T-helper 22 cell (primary cell): Measurements from ENCODE around the gene UBASH3A.

Source experiments
- DNase-seq: peaks from one replicate; pipeline ENCODE4 v3.0.0-alpha.2; 2020; ENCODE audit warnings: low read depth

UBASH3A gene

DNA sequence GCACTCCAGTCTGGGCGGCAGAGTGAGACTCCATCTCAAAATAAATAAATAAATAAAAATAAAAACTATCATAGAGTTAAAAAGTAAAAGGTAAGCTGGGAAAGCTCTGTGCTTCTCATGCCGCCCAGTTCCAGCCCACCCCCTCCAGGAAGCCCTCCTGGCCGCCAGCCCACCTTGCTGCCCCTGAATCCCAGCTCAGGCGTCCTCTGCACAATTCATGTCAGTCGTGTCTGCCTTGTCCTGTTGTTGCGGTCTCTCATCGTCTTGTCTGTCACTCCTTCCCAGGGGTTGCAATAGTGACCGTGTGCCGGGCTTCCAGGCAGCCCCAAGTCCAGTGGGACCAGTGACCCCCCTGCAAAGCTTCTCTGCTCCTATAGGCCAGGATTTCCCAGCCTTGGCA lies 48.2 kb downstream of the UBASH3A start:
- DNase-seq, result no peak

DNA sequence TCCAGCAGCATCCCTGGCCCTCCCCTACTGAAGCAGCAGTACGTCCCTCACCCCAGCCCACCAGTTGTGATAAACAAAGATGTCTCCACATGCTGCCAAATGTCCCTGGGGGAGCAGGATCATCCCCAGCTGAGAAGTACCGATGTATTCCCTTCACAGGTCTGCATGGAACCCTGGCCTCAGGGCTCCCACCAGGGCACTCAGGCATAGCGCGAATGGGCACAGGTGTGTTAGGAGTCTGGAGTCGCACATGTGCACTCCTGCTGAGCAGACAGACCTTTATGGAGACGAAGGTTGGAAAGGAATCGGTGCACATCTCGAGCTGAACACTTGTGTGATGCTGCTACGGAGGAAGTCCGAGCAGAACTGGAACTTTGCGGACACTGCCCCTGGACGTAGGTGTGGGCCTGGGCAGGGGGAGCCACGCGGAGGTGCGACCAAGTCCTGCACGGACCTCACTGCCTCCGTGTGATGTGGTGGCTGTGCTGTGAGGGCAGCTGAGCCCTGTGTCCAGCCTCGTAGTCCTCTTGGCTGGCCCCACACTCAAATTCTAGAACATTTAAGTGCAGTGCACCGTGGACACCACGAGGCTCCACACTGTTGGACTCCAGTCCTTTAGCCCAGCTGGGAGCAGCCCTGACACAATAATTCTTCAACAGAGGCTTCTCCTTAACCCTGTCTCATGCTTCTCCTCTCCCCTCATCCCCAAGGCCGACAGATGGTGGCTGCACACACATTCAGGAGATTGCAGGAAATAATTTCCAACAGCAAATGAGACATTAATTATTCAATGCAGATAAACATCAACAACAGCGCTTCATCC lies 48.9 kb downstream of the UBASH3A start:
- no peak for DNase-seq

DNA sequence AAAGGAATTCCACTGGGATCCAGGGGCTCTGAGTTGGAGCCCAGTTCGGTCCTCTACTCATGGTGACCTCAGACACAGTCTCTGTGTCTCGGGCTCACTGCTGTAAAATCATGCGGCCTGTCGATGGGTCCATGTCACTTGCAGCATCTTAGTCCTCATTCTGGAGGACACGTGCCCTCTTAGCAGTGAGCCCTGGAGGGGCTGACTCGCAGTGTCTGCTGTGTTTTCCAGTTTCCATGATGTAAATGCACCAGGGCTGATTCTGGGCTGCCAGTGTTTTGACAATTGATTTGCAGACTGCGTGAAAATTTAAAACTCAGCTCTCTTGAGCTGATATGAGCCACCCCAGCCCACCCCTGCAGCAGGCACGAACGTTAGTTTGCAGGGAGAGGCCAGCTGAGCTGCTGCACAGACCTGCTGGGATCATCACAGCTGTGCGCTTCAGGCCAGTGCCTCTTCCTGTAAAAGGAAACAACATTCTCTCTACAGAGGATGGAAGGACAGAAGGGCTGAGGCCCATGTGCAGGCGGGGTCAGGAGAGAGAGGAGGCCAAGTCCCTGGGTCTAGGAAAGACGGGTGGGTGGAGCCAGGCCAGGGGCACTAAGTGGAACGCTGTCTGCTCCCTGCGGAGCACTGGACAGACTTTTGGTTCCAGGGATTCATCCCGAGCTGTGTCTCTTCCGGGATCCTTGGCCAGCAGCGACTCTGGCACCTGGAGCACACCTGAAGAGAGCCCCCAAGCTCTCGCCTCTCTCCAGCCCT lies 49.7 kb downstream of the UBASH3A start:
- DNase-seq, result no peak

- DNase-seq, result no peak
Measured at GRCh38 chr21:42453986-42454570, 50.4 kb downstream of the UBASH3A start.

GRCh38 chr21:42454786-42455185 lies 51.1 kb downstream of the UBASH3A start:
- no peak for DNase-seq

DNA sequence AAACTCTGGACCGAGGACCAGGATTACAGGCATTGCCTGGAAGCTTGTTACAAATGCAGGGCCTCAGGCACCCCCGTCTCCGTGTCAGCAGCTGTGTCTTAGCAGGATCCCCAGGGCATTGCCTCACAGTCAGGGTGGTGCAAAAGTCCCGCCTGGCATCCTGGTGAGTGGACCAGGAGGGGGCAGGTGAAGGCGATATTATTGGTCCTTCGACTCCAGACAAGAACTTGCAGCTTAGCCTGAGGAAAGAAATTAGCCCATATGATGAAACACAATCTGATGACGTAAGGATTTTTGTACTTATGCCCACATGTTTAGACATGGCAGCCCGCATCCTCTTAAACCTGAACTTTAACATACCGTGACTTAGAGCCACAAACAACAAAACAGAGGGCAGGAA lies 51.5 kb downstream of the UBASH3A start:
- DNase-seq, result no peak

DNA sequence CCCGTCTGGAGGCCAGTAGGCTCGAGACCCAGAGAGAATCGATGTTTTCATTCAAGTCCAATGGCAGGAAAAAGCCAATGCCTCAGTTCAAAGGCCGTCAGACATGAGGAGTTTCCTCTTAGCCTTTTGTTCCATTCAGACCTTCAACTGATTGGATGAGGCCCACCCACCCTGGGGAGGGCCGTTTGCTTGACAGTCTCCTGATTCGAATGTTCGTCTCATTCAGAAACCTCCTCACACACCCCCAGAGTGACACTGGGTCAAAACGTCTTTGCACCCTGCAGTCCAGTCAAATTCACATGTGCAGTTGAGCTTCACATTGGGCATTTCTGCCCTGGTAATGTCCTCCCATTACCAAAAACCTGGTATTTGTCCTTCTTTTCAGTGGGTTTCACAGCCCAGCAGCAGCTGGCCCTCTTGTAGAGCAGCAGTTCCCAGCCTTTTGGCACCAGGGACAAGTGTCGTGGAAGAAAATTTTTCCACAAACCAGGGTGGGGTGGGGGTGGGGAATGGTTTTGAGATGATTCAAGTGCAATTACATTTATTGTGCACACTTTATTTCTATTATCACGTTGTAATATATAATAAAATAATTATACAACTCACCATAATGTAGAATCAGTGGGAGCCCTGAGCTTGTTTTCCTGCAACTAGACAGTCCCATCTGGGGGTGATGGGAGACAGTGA lies 52.2 kb downstream of the UBASH3A start:
- no peak for DNase-seq

DNA sequence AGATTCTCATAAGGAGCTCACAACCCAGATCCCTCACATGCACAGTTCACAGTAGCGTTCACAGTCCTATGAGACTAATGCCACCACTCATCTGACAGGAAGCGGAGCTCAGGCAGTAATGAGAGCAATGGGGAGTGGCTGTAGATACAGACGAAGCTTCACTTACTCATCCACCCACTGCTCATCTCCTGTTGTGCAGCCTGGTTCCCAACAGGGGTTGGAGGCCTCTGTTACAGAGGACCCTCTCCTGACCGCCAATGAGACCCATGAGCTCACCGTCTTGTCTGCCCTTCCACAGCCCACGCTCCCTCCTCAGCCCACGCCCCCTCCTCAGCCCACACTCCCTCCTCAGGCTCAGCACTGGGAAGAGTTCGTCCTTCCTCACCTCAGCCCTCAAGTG lies 52.8 kb downstream of the UBASH3A start:
- DNase-seq, result no peak

DNA sequence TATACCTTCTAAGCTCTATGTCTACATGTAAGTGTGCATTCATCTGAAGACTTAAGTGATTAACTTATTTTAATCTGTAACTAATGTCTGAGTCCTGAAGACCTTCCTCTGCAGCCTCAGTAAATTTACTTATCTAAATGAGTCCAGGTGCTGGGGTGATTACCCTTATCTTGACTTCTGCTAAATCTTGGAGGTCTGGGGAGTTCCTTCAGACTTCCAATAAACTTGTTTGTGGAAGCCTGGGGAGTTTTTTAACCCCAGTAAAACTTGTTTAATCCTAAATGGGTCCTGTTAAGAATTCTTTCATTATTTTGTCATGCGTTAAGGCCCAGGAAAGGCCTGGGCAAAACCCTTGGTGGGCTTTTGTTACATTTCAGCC lies 55.4 kb downstream of the UBASH3A start:
- no peak for DNase-seq

- no peak for DNase-seq
Measured at GRCh38 chr21:42459546-42460215, 56.0 kb downstream of the UBASH3A start.

DNA sequence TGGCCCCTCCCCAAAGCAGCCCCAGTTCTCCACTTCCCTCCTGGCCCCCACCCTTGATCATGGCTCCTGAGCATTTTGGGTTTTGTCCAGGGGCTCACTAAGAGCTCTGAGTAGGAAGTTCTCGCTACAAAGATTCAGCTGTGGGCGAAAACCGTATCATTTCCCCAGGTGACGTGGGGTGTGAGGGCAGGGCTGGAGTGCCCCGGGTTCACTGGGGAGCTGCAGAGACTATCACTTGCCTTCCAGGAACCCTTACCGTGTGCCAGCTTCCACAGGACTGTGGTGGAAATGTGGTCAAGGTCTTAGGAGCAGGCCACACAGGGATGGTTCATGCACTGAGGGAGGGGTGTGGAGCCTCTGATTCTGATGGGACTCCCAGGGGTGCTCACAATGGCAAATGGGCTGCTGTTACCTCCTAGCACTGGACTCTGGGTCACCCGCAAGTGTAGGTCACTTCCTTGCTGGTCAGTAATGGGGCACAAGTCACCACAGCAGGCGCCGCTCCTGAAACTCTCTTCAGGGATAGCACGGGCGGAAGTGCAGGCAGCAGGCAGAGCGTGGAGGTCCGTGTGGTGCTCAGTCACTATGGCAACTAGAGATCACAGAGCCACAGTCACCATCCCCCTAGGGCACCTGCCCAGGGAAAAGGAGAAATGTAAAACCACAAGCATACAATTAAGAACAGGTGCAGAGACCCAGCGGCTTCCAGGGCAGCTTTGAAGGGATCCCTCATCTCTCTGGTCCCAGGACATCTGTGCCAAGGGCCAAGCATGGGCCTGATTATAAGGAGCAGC lies 56.9 kb downstream of the UBASH3A start:
- peak; percentile 28 for DNase-seq

GRCh38 chr21:42461185-42461520 lies 57.5 kb downstream of the UBASH3A start:
- no peak for DNase-seq

GRCh38 chr21:42461881-42462877 lies 58.5 kb downstream of the UBASH3A start:
- no peak for DNase-seq

DNA sequence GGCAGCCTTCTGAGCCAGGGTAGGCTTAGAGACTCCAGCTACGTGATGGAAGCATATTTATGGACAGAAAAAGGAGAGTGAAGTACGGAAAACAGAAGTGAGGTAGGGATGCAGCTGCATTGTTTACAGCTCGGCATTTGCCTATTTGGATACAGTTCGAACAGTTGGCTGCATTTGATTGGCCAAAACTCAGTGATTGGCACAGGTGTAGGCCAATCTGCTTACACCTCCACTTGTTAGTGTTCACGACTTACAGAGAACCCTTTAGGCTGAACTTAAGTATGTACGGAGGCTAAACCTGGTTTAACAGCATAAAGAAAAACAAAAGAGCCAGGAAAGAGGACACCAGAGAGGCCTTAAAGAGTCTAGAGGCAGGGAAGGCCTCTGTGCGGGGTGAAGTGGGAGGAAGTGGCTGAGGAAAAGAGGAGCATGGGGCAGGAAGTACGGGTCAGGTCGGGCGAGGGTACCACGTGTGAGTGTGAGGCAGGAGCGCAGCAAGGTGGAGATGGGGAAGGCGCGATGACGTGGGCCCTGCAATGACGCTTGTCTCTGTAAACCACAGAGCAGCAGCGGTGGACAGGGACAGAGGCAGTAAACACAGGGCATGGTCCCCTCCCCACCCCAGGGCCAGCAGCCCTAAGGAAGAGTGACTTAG lies 60.3 kb downstream of the UBASH3A start:
- DNase-seq, result peak; percentile 69

GRCh38 chr21:42465008-42465802 lies 61.5 kb downstream of the UBASH3A start:
- DNase-seq, result no peak

DNA sequence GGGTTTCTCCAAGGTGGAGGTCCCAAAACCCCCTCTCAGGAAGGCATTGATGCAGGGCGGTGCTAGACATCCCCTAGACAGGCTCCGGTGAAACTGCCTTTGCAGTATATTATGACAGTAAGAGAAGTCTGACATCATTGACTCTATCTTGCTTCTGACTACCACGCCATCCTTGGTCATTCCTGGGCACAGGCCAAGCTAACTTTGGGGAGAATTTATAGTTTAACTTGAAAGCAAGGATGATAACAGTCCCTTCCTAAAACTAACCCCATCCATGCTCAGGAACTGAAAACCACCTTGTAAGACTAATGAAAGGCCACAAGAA lies 62.1 kb downstream of the UBASH3A start:
- DNase-seq, result no peak

- DNase-seq, result no peak
Measured at GRCh38 chr21:42466700-42467099, 63.0 kb downstream of the UBASH3A start.

- DNase-seq, result no peak
Measured at GRCh38 chr21:42467140-42467983, 63.7 kb downstream of the UBASH3A start.
